Measurements from ENCODE around the gene PRORP. TPM values are rescaled to one million over a fixed set of nuclear protein-coding genes. Genes with fewer than 3 reads are reported as not detected.

PRORP gene
- total RNA-seq, 2 experiments from 2014 or later: 27.0 to 32.0 TPM

- CTCF ChIA-PET: interaction anchor here (0.6 to 1.2 kb wide), 2 partner anchors 83 to 278 kb away, joined by 3 read pairs; no protein-coding TSS in a partner anchor
- H3K36me3 ChIP-seq (ENCODE audit: insufficient read depth, low read length): peaks cover 48% of the 10 kb centered on the region
- ATAC-seq (ENCODE audit: poor library complexity): no peak
- peaks cover 37% of the 10 kb centered on the region for H3K36me3 Mint-ChIP-seq (ENCODE audit: low read depth)
- H3K4me1 Mint-ChIP-seq (ENCODE audit: low read depth): peaks cover 27% of the 10 kb centered on the region
- intact Hi-C loops (cut with DNase I, micrococcal nuclease): loop anchor here in 1 of 2 experiments (5.0 kb wide), 1 partner anchor 148 kb away; the partner anchor contains the start of gene PSMA6
- no peaks in the 10 kb centered on the region for H3K9me3 Mint-ChIP-seq
- no peak overlapping the region for H3K4me3 Mint-ChIP-seq
- no peaks in the 10 kb centered on the region for H3K9me3 ChIP-seq (ENCODE audit: control insufficient read depth in 1 of 2, insufficient read depth in 1 of 2, low read length in 2 of 2)
- TF ChIP-seq, protein P1, sequence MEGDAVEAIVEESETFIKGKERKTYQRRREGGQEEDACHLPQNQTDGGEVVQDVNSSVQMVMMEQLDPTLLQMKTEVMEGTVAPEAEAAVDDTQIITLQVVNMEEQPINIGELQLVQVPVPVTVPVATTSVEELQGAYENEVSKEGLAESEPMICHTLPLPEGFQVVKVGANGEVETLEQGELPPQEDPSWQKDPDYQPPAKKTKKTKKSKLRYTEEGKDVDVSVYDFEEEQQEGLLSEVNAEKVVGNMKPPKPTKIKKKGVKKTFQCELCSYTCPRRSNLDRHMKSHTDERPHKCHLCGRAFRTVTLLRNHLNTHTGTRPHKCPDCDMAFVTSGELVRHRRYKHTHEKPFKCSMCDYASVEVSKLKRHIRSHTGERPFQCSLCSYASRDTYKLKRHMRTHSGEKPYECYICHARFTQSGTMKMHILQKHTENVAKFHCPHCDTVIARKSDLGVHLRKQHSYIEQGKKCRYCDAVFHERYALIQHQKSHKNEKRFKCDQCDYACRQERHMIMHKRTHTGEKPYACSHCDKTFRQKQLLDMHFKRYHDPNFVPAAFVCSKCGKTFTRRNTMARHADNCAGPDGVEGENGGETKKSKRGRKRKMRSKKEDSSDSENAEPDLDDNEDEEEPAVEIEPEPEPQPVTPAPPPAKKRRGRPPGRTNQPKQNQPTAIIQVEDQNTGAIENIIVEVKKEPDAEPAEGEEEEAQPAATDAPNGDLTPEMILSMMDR (IDR thresholded peaks at IDR 0.05): no peak
- H3K27ac Mint-ChIP-seq: no peak overlapping the region
- POLR2A ChIA-PET: interaction anchor here (0.6 kb wide), 1 partner anchor 261 kb away, joined by 3 read pairs; the partner anchor contains the start of gene NFKBIA
- no peaks in the 10 kb centered on the region for H3K27me3 ChIP-seq (ENCODE audit: control insufficient read depth in 1 of 2, insufficient read depth in 2 of 2, low read length in 2 of 2)
- no peaks in the 10 kb centered on the region for H3K4me1 ChIP-seq (ENCODE audit: insufficient read depth, low read length)
- no peak overlapping the region for H3K27ac ChIP-seq (ENCODE audit: low read depth in 1 of 2, low read length in 2 of 2)
- H3K4me3 ChIP-seq (ENCODE audit: low read length): no peak overlapping the region
- DNase-seq: no peak
- no peaks in the 10 kb centered on the region for H3K27me3 Mint-ChIP-seq
Measured at GRCh38 chr14:35144029-35144428, 21.7 kb downstream of the PRORP start.

DNA sequence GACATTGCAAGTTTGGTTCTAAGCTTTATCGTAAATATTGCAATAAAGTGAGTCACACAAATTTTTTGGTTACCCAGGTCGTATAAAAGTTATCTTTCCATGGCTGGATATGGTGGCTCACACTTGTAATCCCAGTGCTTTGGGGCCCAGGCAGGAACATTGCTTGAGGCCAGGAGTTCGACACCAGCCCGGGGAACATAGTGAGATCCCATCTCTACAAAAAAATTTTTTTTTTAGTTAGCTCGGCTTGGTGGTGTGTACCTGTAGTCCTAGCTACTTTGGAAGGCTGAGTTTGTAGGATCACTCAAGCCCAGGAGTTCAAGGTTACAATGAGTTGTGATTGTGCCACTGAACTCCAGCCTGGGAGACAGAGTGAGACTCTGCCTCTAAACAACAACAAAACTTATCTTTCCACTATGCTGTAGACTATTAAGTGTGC, 24.4 kb downstream of the PRORP start:
- H3K36me3 Mint-ChIP-seq (ENCODE audit: low read depth): peaks cover 56% of the 10 kb centered on the region
- DNase-seq (no peak), ATAC-seq (ENCODE audit: poor library complexity) (no peak)
- intact Hi-C loops (cut with DNase I, micrococcal nuclease): no loop called here
- Histone ChIP-seq H3K27me3 (ENCODE audit: control insufficient read depth in 1 of 2, insufficient read depth in 2 of 2, low read length in 2 of 2) (no peaks in the 10 kb centered on the region), H3K36me3 (ENCODE audit: insufficient read depth, low read length) (peaks cover 27% of the 10 kb centered on the region), H3K4me3 (ENCODE audit: low read length) (no peak overlapping the region), H3K4me1 (ENCODE audit: insufficient read depth, low read length) (no peaks in the 10 kb centered on the region), H3K27ac (ENCODE audit: low read depth in 1 of 2, low read length in 2 of 2) (no peak overlapping the region), H3K9me3 (ENCODE audit: control insufficient read depth in 1 of 2, insufficient read depth in 1 of 2, low read length in 2 of 2) (no peaks in the 10 kb centered on the region)
- no peak overlapping the region for H3K27ac Mint-ChIP-seq
- peaks cover 32% of the 10 kb centered on the region for H3K4me1 Mint-ChIP-seq (ENCODE audit: low read depth)
- TF ChIP-seq, protein P1 (IDR thresholded peaks at IDR 0.05): no peak
- CTCF ChIA-PET: interaction anchor here (0.6 kb wide), 1 partner anchor 169 kb away, joined by 3 read pairs; no protein-coding TSS in a partner anchor
- no peak overlapping the region for H3K4me3 Mint-ChIP-seq
- H3K27me3 Mint-ChIP-seq: no peaks in the 10 kb centered on the region
- POLR2A ChIA-PET: no interaction called here
- no peaks in the 10 kb centered on the region for H3K9me3 Mint-ChIP-seq

DNA sequence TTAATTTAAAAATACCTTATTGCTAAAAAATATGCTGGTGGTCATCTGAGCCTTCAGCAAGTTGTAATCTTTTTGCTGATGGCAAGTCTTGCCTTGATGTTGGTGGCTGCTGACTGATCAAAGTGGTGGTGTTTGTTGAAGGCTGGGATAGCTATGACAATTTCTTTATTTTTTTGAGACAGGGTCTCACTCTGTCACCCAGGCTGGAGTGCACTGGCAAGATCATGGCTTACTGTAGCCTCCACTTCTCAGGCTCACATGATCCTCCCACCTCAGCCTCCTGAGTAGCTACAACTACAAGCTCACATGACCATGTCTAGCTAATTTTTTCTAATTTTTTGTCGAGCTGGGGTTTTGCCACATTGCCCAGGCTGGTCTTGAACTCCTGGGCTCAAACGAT, 24.8 kb downstream of the PRORP start:
- peaks cover 59% of the 10 kb centered on the region for H3K36me3 Mint-ChIP-seq (ENCODE audit: low read depth)
- ChIA-PET POLR2A (no interaction called here), CTCF (no interaction called here)
- TF ChIP-seq, protein P1 (IDR thresholded peaks at IDR 0.05): no peak
- Histone ChIP-seq H3K4me3 (ENCODE audit: low read length) (no peak overlapping the region), H3K36me3 (ENCODE audit: insufficient read depth, low read length) (peaks cover 25% of the 10 kb centered on the region), H3K27me3 (ENCODE audit: control insufficient read depth in 1 of 2, insufficient read depth in 2 of 2, low read length in 2 of 2) (no peaks in the 10 kb centered on the region), H3K27ac (ENCODE audit: low read depth in 1 of 2, low read length in 2 of 2) (no peak overlapping the region), H3K4me1 (ENCODE audit: insufficient read depth, low read length) (no peaks in the 10 kb centered on the region), H3K9me3 (ENCODE audit: control insufficient read depth in 1 of 2, insufficient read depth in 1 of 2, low read length in 2 of 2) (no peaks in the 10 kb centered on the region)
- intact Hi-C loops (cut with DNase I, micrococcal nuclease): no loop called here
- no peaks in the 10 kb centered on the region for H3K27me3 Mint-ChIP-seq
- ATAC-seq (ENCODE audit: poor library complexity) (no peak), DNase-seq (no peak)
- H3K4me3 Mint-ChIP-seq: no peak overlapping the region
- H3K9me3 Mint-ChIP-seq: no peaks in the 10 kb centered on the region
- H3K27ac Mint-ChIP-seq: no peak overlapping the region
- peaks cover 32% of the 10 kb centered on the region for H3K4me1 Mint-ChIP-seq (ENCODE audit: low read depth)
